Activated CD4-positive, alpha-beta memory T cell treated with anti-CD3 and anti-CD28 coated beads for 36 hours (primary cell): ENCODE measurements around the gene ASPHD2. TPM values are rescaled to one million over a fixed set of nuclear protein-coding genes. Genes with fewer than 3 reads are reported as not detected.
"Not testable (repeated sequence)": the region's sequence is repeated elsewhere in the genome, so short reads cannot be mapped to it uniquely, and the experiment has no call there.

ENCODE experiments used
- CTCF ChIA-PET: fragments of 350-600 bp; sonication (Branson Sonifier 250); formaldehyde crosslinking; loops from one replicate; lab custom pipeline; 2021; ENCODE audit warnings: antibody characterized with exemption, inconsistent platforms; lab: Charles Lee
- POLR2A ChIA-PET: fragments of 350-600 bp; sonication (Branson Sonifier 250); formaldehyde crosslinking; loops from one replicate; lab custom pipeline; 2021; ENCODE audit warnings: antibody characterized with exemption; lab: Charles Lee
- DNase-seq: peaks from one replicate; pipeline ENCODE4 v3.0.0-alpha.2; 2020
- H3K27ac Mint-ChIP-seq: one replicate; pipeline ENCODE4 v1.8.0; 2021; ENCODE audit warnings: mixed read lengths
- H3K27me3 Mint-ChIP-seq: one replicate; pipeline ENCODE4 v1.8.0; 2021; ENCODE audit warnings: mixed read lengths
- H3K36me3 Mint-ChIP-seq: one replicate; pipeline ENCODE4 v1.8.0; 2021; ENCODE audit warnings: mixed read lengths
- H3K4me1 Mint-ChIP-seq: one replicate; pipeline ENCODE4 v1.8.0; 2021; ENCODE audit warnings: low read depth, mixed read lengths
- H3K4me3 Mint-ChIP-seq: one replicate; pipeline ENCODE4 v1.8.0; 2021; ENCODE audit warnings: mild to moderate bottlenecking, mixed read lengths
- H3K9me3 Mint-ChIP-seq: one replicate; pipeline ENCODE4 v1.8.0; 2021; ENCODE audit warnings: mixed read lengths
- intact Hi-C: fragments of 100-400 bp; cut with micrococcal nuclease; formaldehyde crosslinking; loops from one replicate; pipeline ENCODE4 v1.15.1; 2023
- total RNA-seq, 2 experiments: library from RNA; stranded (reverse); gene quantifications; one replicate each; pipeline ENCODE4 v1.2.3, GENCODE V29; 2021

The ASPHD2 gene
- total RNA-seq, 2 experiments from 2014 or later, result 9.2 to 10.0 TPM

GRCh38 chr22:26398741-26399153, 30.3 kb upstream of the ASPHD2 start:
- CTCF ChIA-PET, result interaction anchor here (0.8 to 7.2 kb wide), 10 partner anchors 11 to 267 kb away, joined by 3 to 109 read pairs (median 4); no protein-coding TSS in a partner anchor
- no peak overlapping the region for H3K4me3 Mint-ChIP-seq
- peak; percentile 77 for DNase-seq
- POLR2A ChIA-PET, result no interaction called here
- no peak overlapping the region for H3K27ac Mint-ChIP-seq
- no peaks in the 10 kb centered on the region for H3K27me3 Mint-ChIP-seq
- peaks cover 5% of the 10 kb centered on the region for H3K4me1 Mint-ChIP-seq
- no peaks in the 10 kb centered on the region for H3K9me3 Mint-ChIP-seq
- intact Hi-C loops, result loop anchor here (1.0 to 2.0 kb wide), 3 partner anchors 32 to 83 kb away; no protein-coding TSS in a partner anchor
- H3K36me3 Mint-ChIP-seq, result no peaks in the 10 kb centered on the region

- Mint-ChIP-seq H3K9me3 (no peaks in the 10 kb centered on the region), H3K27me3 (no peaks in the 10 kb centered on the region), H3K27ac (no peak overlapping the region), H3K4me1 (peaks cover 7% of the 10 kb centered on the region), H3K36me3 (no peaks in the 10 kb centered on the region), H3K4me3 (no peak overlapping the region)
- intact Hi-C loops, result loop anchor here (2.0 kb wide), 1 partner anchor 32 kb away; no protein-coding TSS in a partner anchor
- POLR2A ChIA-PET, result no interaction called here
- CTCF ChIA-PET, result interaction anchor here (0.9 to 7.2 kb wide), 7 partner anchors 14 to 192 kb away, joined by 3 to 109 read pairs (median 4); no protein-coding TSS in a partner anchor
- no peak for DNase-seq
Observed at GRCh38 chr22:26399289-26399688, 29.8 kb upstream of the ASPHD2 start.

- intact Hi-C loops, result no loop called here
- H3K27ac Mint-ChIP-seq, result no peak overlapping the region
- POLR2A ChIA-PET, result no interaction called here
Observed at GRCh38 chr22:26401726-26402125, 27.3 kb upstream of the ASPHD2 start.

GRCh38 chr22:26404851-26405421, 24.1 kb upstream of the ASPHD2 start:
- Mint-ChIP-seq H3K4me3 (no peak overlapping the region), H3K4me1 (peaks cover 6% of the 10 kb centered on the region), H3K27me3 (peaks cover 6% of the 10 kb centered on the region), H3K9me3 (no peaks in the 10 kb centered on the region), H3K27ac (no peak overlapping the region), H3K36me3 (no peaks in the 10 kb centered on the region)
- ChIA-PET POLR2A (interaction anchor here (0.9 to 1.0 kb wide), 2 partner anchors 16 to 77 kb away, joined by 4 to 5 read pairs; no protein-coding TSS in a partner anchor), CTCF (interaction anchor here (1.3 to 2.1 kb wide), 2 partner anchors 38 to 40 kb away, joined by 3 to 9 read pairs; no protein-coding TSS in a partner anchor)
- intact Hi-C loops, result no loop called here
- DNase-seq, result no peak

More at GRCh38 chr22:26401726-26402125, 27.3 kb upstream of the ASPHD2 start:
- Mint-ChIP-seq H3K9me3 (no peaks in the 10 kb centered on the region), H3K4me1 (peaks cover 11% of the 10 kb centered on the region), H3K4me3 (no peak overlapping the region), H3K36me3 (no peaks in the 10 kb centered on the region), H3K27me3 (peaks cover 4% of the 10 kb centered on the region)
- DNase-seq, result no peak
- CTCF ChIA-PET, result interaction anchor here (1.2 to 7.2 kb wide), 5 partner anchors 35 to 264 kb away, joined by 3 to 109 read pairs (median 4); partner anchors contain the start of genes HPS4 and SRRD

- CTCF ChIA-PET, result interaction anchor here (2.1 kb wide), 1 partner anchor 39 kb away, joined by 9 read pairs; no protein-coding TSS in a partner anchor
- H3K9me3 Mint-ChIP-seq, result no peaks in the 10 kb centered on the region
- peaks cover 8% of the 10 kb centered on the region for H3K27me3 Mint-ChIP-seq
- POLR2A ChIA-PET, result no interaction called here
- no peaks in the 10 kb centered on the region for H3K36me3 Mint-ChIP-seq
- no peak for DNase-seq
- H3K4me3 Mint-ChIP-seq, result no peak overlapping the region
- no peak overlapping the region for H3K27ac Mint-ChIP-seq
- intact Hi-C loops, result no loop called here
- peaks cover 6% of the 10 kb centered on the region for H3K4me1 Mint-ChIP-seq
Observed at GRCh38 chr22:26406118-26406517, 22.9 kb upstream of the ASPHD2 start.

GRCh38 chr22:26408562-26409220, 20.4 kb upstream of the ASPHD2 start:
- H3K9me3 Mint-ChIP-seq, DNase-seq, H3K4me3 Mint-ChIP-seq, H3K36me3 Mint-ChIP-seq, H3K4me1 Mint-ChIP-seq, intact Hi-C loops, H3K27ac Mint-ChIP-seq, H3K27me3 Mint-ChIP-seq: not testable (repeated sequence)
- ChIA-PET POLR2A (interaction anchor here (0.7 kb wide), 1 partner anchor 743 kb away, joined by 4 read pairs; no protein-coding TSS in a partner anchor), CTCF (interaction anchor here (0.7 to 2.4 kb wide), 2 partner anchors 53 to 1076 kb away, joined by 3 to 11 read pairs; no protein-coding TSS in a partner anchor)

GRCh38 chr22:26409719-26410335, 19.2 kb upstream of the ASPHD2 start:
- H3K4me3 Mint-ChIP-seq, result no peak overlapping the region
- no peaks in the 10 kb centered on the region for H3K9me3 Mint-ChIP-seq
- peaks cover 3% of the 10 kb centered on the region for H3K4me1 Mint-ChIP-seq
- H3K27me3 Mint-ChIP-seq, result peaks cover 8% of the 10 kb centered on the region
- H3K27ac Mint-ChIP-seq, result no peak overlapping the region
- ChIA-PET CTCF (interaction anchor here (2.4 kb wide), 1 partner anchor 52 kb away, joined by 11 read pairs; no protein-coding TSS in a partner anchor), POLR2A (no interaction called here)
- intact Hi-C loops, result no loop called here
- no peaks in the 10 kb centered on the region for H3K36me3 Mint-ChIP-seq
- DNase-seq, result no peak

- Mint-ChIP-seq H3K4me3 (no peak overlapping the region), H3K4me1 (peaks cover 3% of the 10 kb centered on the region), H3K27ac (no peak overlapping the region), H3K9me3 (no peaks in the 10 kb centered on the region), H3K27me3 (peaks cover 5% of the 10 kb centered on the region), H3K36me3 (no peaks in the 10 kb centered on the region)
- intact Hi-C loops, result no loop called here
- ChIA-PET CTCF (interaction anchor here (1.8 to 2.4 kb wide), 2 partner anchors 43 to 52 kb away, joined by 5 to 11 read pairs; no protein-coding TSS in a partner anchor), POLR2A (no interaction called here)
- no peak for DNase-seq
Observed at GRCh38 chr22:26410386-26410785, 18.7 kb upstream of the ASPHD2 start.

- Mint-ChIP-seq H3K4me3 (no peak overlapping the region), H3K4me1 (peaks cover 3% of the 10 kb centered on the region), H3K27ac (no peak overlapping the region), H3K27me3 (peaks cover 13% of the 10 kb centered on the region), H3K36me3 (no peaks in the 10 kb centered on the region), H3K9me3 (no peaks in the 10 kb centered on the region)
- ChIA-PET POLR2A (no interaction called here), CTCF (interaction anchor here (0.7 to 1.4 kb wide), 3 partner anchors 14 to 50 kb away, joined by 3 read pairs; no protein-coding TSS in a partner anchor)
- intact Hi-C loops, result no loop called here
- no peak for DNase-seq
Observed at GRCh38 chr22:26414347-26414746, 14.7 kb upstream of the ASPHD2 start.

GRCh38 chr22:26416256-26416655, 12.8 kb upstream of the ASPHD2 start:
- CTCF ChIA-PET, result no interaction called here
- Mint-ChIP-seq H3K4me1 (peaks cover 3% of the 10 kb centered on the region), H3K9me3 (no peaks in the 10 kb centered on the region), H3K4me3 (no peak overlapping the region), H3K27me3 (peaks cover 11% of the 10 kb centered on the region), H3K27ac (no peak overlapping the region), H3K36me3 (no peaks in the 10 kb centered on the region)
- intact Hi-C loops, result no loop called here
- POLR2A ChIA-PET, result no interaction called here
- DNase-seq, result no peak

GRCh38 chr22:26416670-26417276, 12.3 kb upstream of the ASPHD2 start:
- no peak overlapping the region for H3K4me3 Mint-ChIP-seq
- no peaks in the 10 kb centered on the region for H3K9me3 Mint-ChIP-seq
- peaks cover 3% of the 10 kb centered on the region for H3K4me1 Mint-ChIP-seq
- CTCF ChIA-PET, result no interaction called here
- H3K27me3 Mint-ChIP-seq, result peaks cover 11% of the 10 kb centered on the region
- no peak overlapping the region for H3K27ac Mint-ChIP-seq
- no peak for DNase-seq
- intact Hi-C loops, result no loop called here
- H3K36me3 Mint-ChIP-seq, result no peaks in the 10 kb centered on the region
- POLR2A ChIA-PET, result no interaction called here
